LHCN-M2 (cell line): Measurements from ENCODE around the gene UNKL. TPM values are rescaled to one million over a fixed set of nuclear protein-coding genes. Genes with fewer than 3 reads are reported as not detected.

Source experiments
- DNase-seq: peaks from one replicate; pipeline ENCODE4 v3.0.0-alpha.2; 2012; ENCODE audit warnings: low read depth
- total RNA-seq: library from RNA; depleted of rRNA; stranded (reverse); fragments of >200 nt; gene quantifications from 2 replicates; pipeline ENCODE4 v1.2.3, GENCODE V29; 2014

Gene UNKL
- total RNA-seq, 1 experiment from 2014 or later = 14.6 TPM

DNA sequence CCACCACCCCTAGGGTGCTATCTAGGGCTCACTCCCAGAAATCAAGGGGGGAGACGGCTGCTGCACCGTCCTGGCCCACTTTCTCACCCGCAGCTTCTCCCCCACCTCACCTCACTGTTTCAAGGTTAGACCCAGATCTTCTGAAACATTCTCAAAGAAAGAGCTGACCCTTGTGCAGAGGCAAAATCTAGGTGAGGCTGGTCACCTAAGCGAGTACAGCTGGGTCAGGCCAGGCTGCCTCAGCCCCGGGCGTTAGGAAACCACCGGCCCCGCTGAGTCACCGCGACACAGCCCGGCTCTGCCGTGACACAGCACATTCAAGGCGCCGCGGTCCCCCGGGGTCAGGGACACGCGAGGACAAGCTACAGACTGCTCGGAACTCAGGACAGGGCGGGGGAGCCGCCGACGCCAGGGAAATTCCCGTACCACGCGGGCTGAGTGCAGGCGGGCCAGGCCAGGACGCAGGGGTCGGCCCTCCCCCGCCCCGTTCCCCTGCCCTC is 35.6 kb downstream of the UNKL start:
- peak; percentile 66 for DNase-seq

GRCh38 chr16:1378087-1378803 is 36.3 kb downstream of the UNKL start:
- DNase-seq = no peak

- DNase-seq = no peak
Observed at GRCh38 chr16:1377406-1378010, 37.0 kb downstream of the UNKL start.

DNA sequence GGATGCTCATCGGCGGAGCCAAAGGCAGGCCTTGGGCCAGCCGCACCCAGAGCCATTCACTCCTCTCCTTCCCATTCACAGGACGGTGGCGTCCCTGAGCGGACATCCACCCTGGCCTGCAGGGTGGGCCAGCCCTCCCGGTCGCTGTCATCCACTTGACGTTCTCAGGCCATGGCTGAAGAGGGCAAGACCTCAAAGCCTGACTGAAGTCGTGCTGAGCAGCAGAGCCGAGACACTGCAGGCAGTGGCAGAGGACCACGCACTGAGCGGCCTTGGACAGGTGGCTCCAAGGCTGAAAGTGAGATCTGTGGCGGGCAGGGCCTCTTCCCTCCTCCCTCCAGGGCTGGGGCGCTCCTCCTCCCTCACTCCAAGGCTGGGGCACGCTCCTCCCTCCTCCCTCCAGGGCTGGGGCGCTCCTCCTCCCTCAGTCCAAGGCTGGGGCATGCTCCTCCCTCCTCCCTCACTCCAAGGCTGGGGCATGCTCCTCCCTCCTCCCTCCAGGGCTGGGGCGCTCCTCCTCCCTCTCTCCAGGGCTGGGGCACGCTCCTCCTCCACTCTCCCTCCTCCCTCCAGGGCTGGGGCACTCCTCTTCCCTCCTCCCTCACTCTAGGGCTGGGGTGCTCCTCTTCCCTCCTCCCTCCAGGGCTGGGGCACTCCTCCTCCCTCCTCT is 38.6 kb downstream of the UNKL start:
- DNase-seq = no peak

DNA sequence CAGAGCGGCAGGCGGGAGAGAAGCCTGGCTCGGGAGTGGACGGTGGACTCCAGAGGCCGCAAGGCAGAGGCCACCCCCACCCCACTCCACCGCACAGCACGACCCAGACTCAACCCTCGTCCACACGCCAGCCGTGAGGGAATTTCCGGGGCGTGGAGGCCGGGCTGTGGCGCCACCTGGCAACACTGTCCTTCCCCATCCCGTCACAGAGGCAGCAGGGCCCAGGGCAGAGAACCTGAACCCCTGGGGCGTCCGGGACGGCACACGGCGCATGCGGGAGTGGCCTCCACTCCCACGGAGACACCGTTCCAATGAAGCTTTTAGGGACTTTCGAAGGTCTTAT is 39.2 kb downstream of the UNKL start:
- no peak for DNase-seq

DNA sequence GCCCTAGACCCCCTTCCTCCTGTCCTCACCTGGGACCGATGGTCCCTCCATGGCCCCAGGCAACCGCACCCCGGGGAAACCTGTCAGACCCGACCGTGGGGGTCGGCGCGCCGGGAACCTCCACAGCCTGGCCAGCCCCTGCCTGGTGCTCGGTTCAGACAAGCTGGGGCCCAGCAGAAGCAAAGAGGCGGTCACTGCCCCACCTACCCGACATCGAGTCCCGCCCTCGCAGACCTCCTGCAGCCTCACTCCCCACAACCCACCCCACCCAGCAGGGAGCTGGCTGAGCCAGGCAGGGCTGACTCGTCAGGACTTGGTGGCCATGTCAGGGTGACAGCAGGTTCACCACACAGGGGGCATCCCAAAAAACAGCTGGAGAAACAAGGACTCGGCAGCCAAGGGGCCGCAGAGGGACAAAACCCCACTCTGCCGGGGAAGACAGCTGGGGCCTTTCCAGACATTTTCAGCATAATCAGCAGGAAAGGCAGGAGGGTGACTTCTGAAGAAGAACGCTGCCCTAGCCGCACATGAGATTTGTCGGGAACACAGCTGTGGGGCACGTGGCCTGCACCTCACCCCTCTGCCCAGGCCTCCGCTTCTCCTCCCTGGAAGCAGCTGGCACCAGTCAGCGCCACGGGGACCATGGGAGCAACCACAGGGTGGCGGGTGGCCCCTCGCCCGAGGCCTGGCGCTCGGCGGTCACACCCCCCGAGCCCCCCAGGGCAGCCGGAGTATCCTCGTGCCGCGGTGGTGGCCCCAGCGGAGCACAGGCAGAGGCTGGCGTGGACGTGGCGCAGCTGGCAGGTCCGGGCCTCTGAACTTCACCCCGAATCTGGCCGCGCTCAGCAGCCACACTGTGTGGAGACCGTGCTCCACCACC is 39.8 kb downstream of the UNKL start:
- DNase-seq = peak; percentile 66

DNA sequence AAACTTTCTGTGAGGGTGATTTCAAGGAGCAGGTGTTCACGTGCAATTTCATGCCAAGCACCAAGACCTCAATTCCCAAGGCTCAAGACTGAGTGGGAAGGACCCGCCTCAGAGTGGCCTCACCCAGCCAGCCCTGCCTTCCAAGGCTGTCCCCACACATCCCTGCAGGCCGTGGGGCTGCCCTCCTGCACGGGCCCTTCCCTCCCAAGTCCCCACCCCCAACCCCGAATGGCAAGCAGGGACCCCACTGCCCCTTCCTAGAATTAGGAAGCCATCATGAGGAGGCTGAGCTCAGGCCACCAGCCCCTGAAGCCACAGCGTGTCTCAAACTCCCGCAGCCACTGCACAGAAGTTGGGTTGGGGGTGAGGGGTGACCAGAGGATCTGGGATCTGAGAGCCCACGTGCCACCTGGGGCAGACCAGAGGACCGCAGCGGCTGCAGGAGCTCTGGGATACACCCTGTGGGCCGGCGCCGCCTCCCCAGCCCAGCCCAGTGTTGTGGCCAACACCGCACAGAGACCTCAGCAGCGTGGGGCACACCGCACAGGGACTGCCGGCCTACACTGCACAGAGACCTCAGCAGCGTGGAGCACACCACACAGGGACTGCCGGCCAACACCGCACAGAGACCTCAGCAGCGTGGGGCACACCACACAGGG is 42.1 kb downstream of the UNKL start:
- DNase-seq = peak; percentile 30

DNA sequence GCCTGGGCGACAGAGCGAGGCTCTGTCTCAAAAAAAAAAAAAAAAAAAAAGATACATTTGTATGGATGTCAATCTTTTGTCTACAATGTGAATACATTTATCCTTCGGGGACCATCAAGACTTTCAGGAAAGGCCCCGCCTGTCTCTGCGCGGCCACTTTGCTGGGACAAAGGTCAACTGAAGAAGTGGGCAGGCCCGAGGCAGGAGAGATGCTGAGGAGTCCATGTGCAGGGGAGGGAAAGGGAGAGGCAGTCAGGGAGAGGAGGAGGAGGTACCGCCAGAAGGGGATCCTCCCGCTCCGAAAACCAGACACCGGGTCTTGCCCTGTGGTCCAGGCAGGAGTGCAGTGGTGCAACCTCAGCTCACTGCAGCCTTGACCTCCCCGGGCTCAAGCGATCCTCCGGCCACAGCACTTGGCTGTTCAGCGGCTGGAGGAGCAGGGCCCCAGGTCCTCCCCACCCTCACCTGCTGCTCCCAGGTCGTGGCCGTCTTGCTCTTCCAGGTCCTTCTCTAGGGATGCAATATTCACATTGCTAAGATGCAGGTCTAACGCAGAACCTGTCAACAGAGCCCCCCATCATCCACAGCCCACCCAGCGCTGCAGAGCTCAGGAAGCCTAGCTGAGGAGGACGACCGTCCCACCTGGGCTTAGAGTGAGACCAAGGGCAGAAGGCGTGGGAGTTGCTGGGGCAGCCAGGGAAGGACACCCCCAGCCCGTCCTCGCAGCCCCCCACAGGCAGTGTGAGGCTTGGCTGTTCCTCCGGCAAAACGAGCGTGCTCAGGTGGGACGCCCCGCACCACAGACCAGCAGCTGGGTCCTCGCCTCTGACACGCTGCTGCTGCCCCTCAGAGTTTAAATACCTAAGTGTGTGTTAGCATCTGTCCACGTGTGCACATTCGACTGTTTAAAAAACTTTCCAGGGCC is 43.2 kb downstream of the UNKL start:
- no peak for DNase-seq

GRCh38 chr16:1367486-1368174 is 46.9 kb downstream of the UNKL start:
- no peak for DNase-seq

DNA sequence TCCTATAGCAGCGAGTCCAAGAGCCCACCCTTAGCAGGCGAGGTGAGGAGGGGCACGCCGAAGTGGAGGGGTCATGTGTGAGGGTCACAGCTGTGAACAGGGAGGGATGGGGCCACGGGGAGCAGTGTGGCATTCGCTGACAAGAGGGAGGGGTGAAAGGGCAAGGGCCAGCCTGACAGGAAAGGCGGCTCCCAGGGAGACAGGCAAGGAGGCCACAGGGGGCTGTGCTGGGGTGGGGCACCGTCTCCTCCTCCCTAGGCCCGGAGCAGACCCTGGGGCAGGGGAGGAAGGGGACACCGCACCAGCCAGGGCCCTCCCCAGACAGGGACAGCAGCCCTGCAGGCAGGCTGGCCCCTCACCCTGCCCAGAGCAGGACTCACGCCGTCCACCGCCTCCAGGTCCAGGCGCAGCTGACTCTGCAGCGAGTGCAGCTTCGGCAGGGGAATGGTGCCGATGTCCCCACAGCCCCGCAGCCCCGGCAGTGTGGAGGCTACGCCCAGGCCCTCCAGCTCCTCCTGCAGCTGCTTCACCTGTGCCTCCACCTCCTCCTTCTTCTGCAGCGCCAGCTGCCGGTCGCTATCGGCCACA is 47.7 kb downstream of the UNKL start:
- DNase-seq = no peak

GRCh38 chr16:1366060-1366711 is 48.3 kb downstream of the UNKL start:
- no peak for DNase-seq

DNA sequence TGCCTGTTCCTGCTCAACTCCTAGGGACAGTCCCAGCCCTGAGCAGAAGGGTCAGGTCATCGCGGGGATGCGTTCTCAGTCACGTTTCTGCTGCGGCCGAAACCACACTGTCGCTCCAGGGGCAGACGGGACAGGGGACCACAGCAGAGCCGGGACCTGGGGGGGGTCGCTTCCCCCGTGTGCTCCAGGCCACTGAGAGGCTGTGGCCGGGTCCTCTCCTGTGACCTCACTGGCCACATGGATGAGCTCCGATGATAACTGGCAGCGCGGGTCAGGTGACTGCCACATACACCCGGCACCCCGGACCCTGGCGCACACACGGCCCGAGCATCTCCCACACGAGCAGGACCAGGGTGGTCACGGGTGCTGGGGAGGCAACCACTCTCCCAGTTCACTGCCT is 50.0 kb downstream of the UNKL start:
- DNase-seq = no peak

DNA sequence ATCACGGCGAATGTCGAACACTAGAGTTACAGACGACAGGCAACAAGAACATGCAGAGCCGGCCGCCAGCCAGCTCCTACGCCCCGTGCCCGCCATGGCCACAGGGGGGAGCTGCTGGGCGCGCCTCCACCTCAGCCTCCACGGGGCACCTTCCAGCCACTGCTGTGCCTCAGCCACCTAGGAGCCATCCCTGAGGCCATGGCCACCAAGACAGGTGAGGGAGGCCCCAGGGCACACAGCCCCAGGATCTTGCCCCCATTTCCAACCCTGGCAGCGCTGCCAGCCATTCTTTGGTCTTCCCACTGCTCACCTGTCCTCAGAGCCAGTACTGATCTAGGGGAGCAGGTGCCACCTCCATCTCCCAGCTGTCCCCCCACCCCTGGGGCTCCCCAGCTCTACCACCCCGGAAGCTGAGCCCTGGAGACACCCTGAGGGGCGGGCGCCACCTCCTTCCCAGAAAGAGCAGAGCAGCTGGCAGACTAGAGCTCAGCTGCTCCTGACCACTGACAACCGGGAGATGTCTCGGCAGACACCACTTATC is 50.9 kb downstream of the UNKL start:
- DNase-seq = peak; percentile 17

DNA sequence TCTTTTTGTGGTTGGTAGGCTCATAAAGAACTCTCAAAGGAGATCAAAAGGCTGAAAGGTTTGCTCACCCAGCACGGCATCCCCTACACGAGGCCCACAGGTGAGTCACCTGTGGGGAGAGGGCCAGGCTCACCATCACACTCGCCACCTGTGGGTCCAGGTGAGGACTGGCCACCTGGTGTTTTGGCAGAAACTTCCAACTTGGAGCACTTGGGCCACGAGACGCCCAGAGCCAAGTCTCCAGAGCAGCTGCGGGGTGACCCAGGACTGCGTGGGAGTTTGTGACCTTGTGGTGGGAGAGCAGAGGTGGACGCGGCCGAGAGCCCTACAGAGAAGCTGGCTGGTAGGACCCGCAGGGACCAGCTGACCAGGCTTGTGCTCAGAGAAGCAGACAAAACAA is 51.7 kb downstream of the UNKL start:
- DNase-seq = no peak

- no peak for DNase-seq
Observed at GRCh38 chr16:1361685-1362360, 52.7 kb downstream of the UNKL start.

DNA sequence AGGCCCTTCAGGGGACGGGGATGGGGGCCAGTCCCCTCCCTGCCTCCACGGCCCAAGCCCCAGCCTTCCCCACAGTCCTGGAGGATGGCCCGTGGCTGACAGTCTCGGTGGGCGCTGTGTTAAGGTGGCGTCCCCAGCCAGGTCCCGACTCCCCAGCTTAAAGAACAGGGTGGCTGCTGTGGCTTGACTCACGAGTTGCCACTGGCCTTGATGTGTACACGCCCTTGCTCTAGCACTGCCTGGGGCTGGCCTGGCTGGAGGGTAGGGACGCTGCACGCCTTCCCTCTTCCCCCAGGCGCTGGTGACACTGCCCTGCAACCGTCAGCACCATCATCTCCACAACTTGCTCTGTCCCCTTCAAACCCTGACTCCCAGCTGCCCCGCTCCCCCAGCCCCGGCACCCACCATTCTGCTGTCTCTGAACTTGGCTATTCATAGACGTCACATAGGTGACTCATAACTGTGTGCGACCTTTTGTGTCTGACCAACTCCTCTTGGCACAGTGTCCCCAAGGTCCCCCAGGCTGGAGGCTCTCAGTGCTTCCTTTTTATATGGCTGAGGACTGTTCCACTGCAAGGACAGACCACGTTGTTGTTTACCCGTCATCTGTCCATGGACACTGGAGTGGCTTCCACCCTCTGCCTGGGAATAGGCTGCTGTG is 56.5 kb downstream of the UNKL start:
- no peak for DNase-seq
